H9 (cell line): ENCODE data around the gene TMEM131. TPM values are rescaled to one million over a fixed set of nuclear protein-coding genes. Genes with fewer than 3 reads are reported as not detected.
A peak's percentile ranks its signal among the peaks of the same experiment; 100 is the strongest.

Source experiments
- DNase-seq: peaks from one replicate; pipeline ENCODE4 v3.0.0-alpha.2; 2017
- H2AFZ ChIP-seq: one replicate; pipeline ENCODE4 v1.6.1; 2013; ENCODE audit warnings: mild to moderate bottlenecking, low read length, control low read depth, moderate library complexity
- H2AK5ac ChIP-seq: 2 replicates; pipeline ENCODE4 v1.6.1; 2013; ENCODE audit warnings: low read length, control low read depth, mixed read lengths; ENCODE audit not compliant: insufficient read length
- H2BK120ac ChIP-seq: one replicate; pipeline ENCODE4 v1.6.1; 2013; ENCODE audit warnings: low read depth, mild to moderate bottlenecking, low read length, control low read depth, inconsistent platforms; ENCODE audit not compliant: poor library complexity, severe bottlenecking
- H2BK12ac ChIP-seq: 2 replicates; pipeline ENCODE4 v1.6.1; 2013; ENCODE audit warnings: low read length, control low read depth, mixed read lengths, low read depth; ENCODE audit not compliant: insufficient read length
- H2BK15ac ChIP-seq: 2 replicates; pipeline ENCODE4 v1.6.1; 2013; ENCODE audit warnings: low read depth, low read length, control low read depth
- H2BK20ac ChIP-seq: one replicate; pipeline ENCODE4 v1.6.1; 2013; ENCODE audit warnings: low read depth, mild to moderate bottlenecking, low read length, control low read depth, inconsistent platforms; ENCODE audit not compliant: poor library complexity, severe bottlenecking
- H2BK5ac ChIP-seq: 2 replicates; pipeline ENCODE4 v1.6.1; 2013; ENCODE audit warnings: low read length, control low read depth, mixed read lengths; ENCODE audit not compliant: insufficient read length
- H3K14ac ChIP-seq: 2 replicates; pipeline ENCODE4 v1.6.1; 2013; ENCODE audit warnings: low read length, control low read depth; ENCODE audit not compliant: insufficient read depth
- H3K18ac ChIP-seq: 2 replicates; pipeline ENCODE4 v1.6.1; 2013; ENCODE audit warnings: low read depth, mild to moderate bottlenecking, mixed read lengths, low read length, control low read depth; ENCODE audit not compliant: insufficient read length
- H3K23ac ChIP-seq: 2 replicates; pipeline ENCODE4 v1.6.1; 2013; ENCODE audit warnings: low read length, control low read depth, mixed read lengths, low read depth; ENCODE audit not compliant: insufficient read length
- H3K23me2 ChIP-seq: 2 replicates; pipeline ENCODE4 v1.6.1; 2013; ENCODE audit warnings: low read depth, mild to moderate bottlenecking, mixed read lengths, low read length, control low read depth; ENCODE audit not compliant: insufficient read length, poor library complexity, severe bottlenecking
- H3K27ac ChIP-seq: 2 replicates; pipeline ENCODE4 v1.5.1; 2013; ENCODE audit warnings: low read length, control low read depth, mixed read lengths, low read depth; ENCODE audit not compliant: insufficient read length
- H3K27me3 ChIP-seq: 2 replicates; pipeline ENCODE4 v1.6.1; 2013; ENCODE audit warnings: low read length, control low read depth, inconsistent platforms; ENCODE audit not compliant: insufficient read depth
- H3K4ac ChIP-seq: 2 replicates; pipeline ENCODE4 v1.6.1; 2013; ENCODE audit warnings: low read depth, mild to moderate bottlenecking, control low read depth, inconsistent platforms, low read length, moderate library complexity
- H3K4me1 ChIP-seq: 2 replicates; pipeline ENCODE4 v1.6.1; 2013; ENCODE audit warnings: low read length, control low read depth, inconsistent platforms; ENCODE audit not compliant: insufficient read depth
- H3K4me2 ChIP-seq: 2 replicates; pipeline ENCODE4 v1.6.1; 2013; ENCODE audit warnings: low read length, control low read depth, mixed read lengths; ENCODE audit not compliant: insufficient read length, insufficient read depth
- H3K56ac ChIP-seq: 2 replicates; pipeline ENCODE4 v1.6.1; 2013; ENCODE audit warnings: low read depth, mild to moderate bottlenecking, mixed read lengths, low read length, control low read depth; ENCODE audit not compliant: insufficient read length
- H3K79me1 ChIP-seq: 2 replicates; pipeline ENCODE4 v1.6.1; 2013; ENCODE audit warnings: low read depth, mild to moderate bottlenecking, moderate library complexity, low read length, control low read depth, inconsistent platforms; ENCODE audit not compliant: insufficient read depth, poor library complexity, severe bottlenecking
- H3K79me2 ChIP-seq: 2 replicates; pipeline ENCODE4 v1.6.1; 2013; ENCODE audit warnings: low read length, control low read depth, inconsistent platforms; ENCODE audit not compliant: insufficient read depth
- H3K9ac ChIP-seq: 2 replicates; pipeline ENCODE4 v1.6.1; 2013; ENCODE audit warnings: low read length, control low read depth, mixed read lengths; ENCODE audit not compliant: insufficient read length; ENCODE audit errors: extremely low read depth
- H3K9me3 ChIP-seq: one replicate; pipeline ENCODE4 v1.6.1; 2013; ENCODE audit warnings: low read depth, low read length, inconsistent platforms; ENCODE audit not compliant: control insufficient read depth
- H3T11ph ChIP-seq: one replicate; pipeline ENCODE4 v1.6.1; 2013; ENCODE audit warnings: mild to moderate bottlenecking, low read length, control low read depth, inconsistent platforms
- H4K20me1 ChIP-seq: one replicate; pipeline ENCODE4 v1.6.1; 2013; ENCODE audit not compliant: control insufficient read depth, insufficient read length, insufficient read depth
- H4K5ac ChIP-seq: 2 replicates; pipeline ENCODE4 v1.6.1; 2013; ENCODE audit warnings: low read depth, mild to moderate bottlenecking, mixed read lengths, low read length, control low read depth; ENCODE audit not compliant: insufficient read length
- H4K8ac ChIP-seq: replicated peaks from 2 replicates; pipeline ENCODE4 v1.6.1; 2013; ENCODE audit warnings: low read length, control low read depth, mixed read lengths, low read depth; ENCODE audit not compliant: insufficient read length
- H4K91ac ChIP-seq: 2 replicates; pipeline ENCODE4 v1.6.1; 2013; ENCODE audit warnings: low read depth, mild to moderate bottlenecking, moderate library complexity, mixed read lengths, low read length, control low read depth; ENCODE audit not compliant: insufficient read length
- H3K27ac Mint-ChIP-seq, 3 experiments: 2 replicates in 2 of 3; 3 replicates in 1 of 3; pipeline ENCODE4 v1.8.0; 2020 to 2021; ENCODE audit warnings: mixed read lengths in 3 of 3, mild to moderate bottlenecking in 1 of 3, moderate library complexity in 1 of 3
- H3K27me3 Mint-ChIP-seq: 2 replicates; pipeline ENCODE4 v1.8.0; 2021; ENCODE audit warnings: low read depth, mild to moderate bottlenecking, moderate library complexity, mixed read lengths
- H3K36me3 Mint-ChIP-seq, 3 experiments: 2 replicates in 2 of 3; 3 replicates in 1 of 3; pipeline ENCODE4 v1.8.0; 2020 to 2021; ENCODE audit warnings: low read depth in 3 of 3, mixed read lengths in 3 of 3; ENCODE audit not compliant: insufficient read depth in 1 of 3
- H3K4me1 Mint-ChIP-seq, 2 experiments: 2 replicates each; pipeline ENCODE4 v1.8.0; 2020; ENCODE audit warnings: mixed read lengths in 2 of 2
- H3K4me3 Mint-ChIP-seq, 2 experiments: 2 replicates in 1 of 2; 3 replicates in 1 of 2; pipeline ENCODE4 v1.8.0; 2020 to 2021; ENCODE audit warnings: mild to moderate bottlenecking in 2 of 2, mixed read lengths in 2 of 2, moderate library complexity in 1 of 2
- H3K9me3 Mint-ChIP-seq, 2 experiments: 2 replicates in 1 of 2; 3 replicates in 1 of 2; pipeline ENCODE4 v1.8.0; 2020; ENCODE audit warnings: mild to moderate bottlenecking in 2 of 2, mixed read lengths in 2 of 2, moderate library complexity in 1 of 2
- CTCF ChIP-seq: fragments of 200-600 bp; sonication (generic); conservative IDR thresholded peaks from 3 replicates; pipeline ENCODE4 v1.8.0; 2021; ENCODE audit warnings: antibody characterized with exemption, mild to moderate bottlenecking
- WGBS: extraction: QIAGEN DNeasy Blood & Tissue Kit; methylation state at CpG from one replicate; pipeline ENCODE4 v1.1.7; 2013; ENCODE audit warnings: missing lambda C conversion rate, low lambda C conversion rate, mixed read lengths; ENCODE audit not compliant: insufficient read length; ENCODE audit errors: extremely low coverage; 5-methylcytosine and 5-hydroxymethylcytosine counted together
- total RNA-seq: library from RNA; stranded (reverse); gene quantifications from 2 replicates; pipeline ENCODE4 v1.2.1, GENCODE V29; 2021

The TMEM131 gene
- total RNA-seq, 1 experiment from 2014 or later: 20.9 TPM

DNA sequence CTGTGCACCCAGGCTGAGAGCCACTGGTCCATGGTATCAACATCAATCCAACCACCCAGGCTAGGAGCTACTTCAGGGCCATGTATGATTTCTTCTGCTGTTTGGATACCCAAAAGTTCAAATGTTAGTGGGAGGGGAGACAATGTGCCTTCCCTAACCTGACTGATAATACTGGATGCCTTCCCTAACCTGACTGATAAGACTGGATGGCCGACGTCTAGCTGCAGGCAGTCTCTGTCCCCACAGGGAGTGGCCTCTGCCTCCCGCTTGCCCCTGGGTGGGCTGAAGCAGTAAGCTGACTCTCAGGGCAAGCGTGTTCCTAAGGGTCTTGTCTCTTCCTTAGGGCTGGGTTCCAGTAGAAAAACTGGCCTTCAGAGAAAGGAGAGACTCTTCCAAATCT, 216.6 kb downstream of the TMEM131 start:
- no peak for TF ChIP-seq CTCF
- Histone ChIP-seq H3K56ac (no peak overlapping the region), H3K27ac (no peak overlapping the region), H4K91ac (no peak overlapping the region), H2AFZ (no peak overlapping the region), H3K23me2 (no peaks in the 10 kb centered on the region), H4K20me1 (no peaks in the 10 kb centered on the region), H2BK5ac (no peak overlapping the region), H4K8ac (no peak overlapping the region), H3K9ac (no peak overlapping the region), H3K9me3 (no peaks in the 10 kb centered on the region), H3K14ac (no peak overlapping the region), H2BK15ac (no peak overlapping the region), H2AK5ac (no peak overlapping the region), H3K4me1 (no peaks in the 10 kb centered on the region), H3K18ac (no peak overlapping the region), H3T11ph (no peak overlapping the region), H3K4me2 (no peak overlapping the region), H3K4ac (no peak overlapping the region), H4K5ac (no peak overlapping the region), H2BK20ac (no peak overlapping the region), H2BK12ac (no peak overlapping the region), H2BK120ac (no peak overlapping the region), H3K79me2 (no peaks in the 10 kb centered on the region), H3K27me3 (no peaks in the 10 kb centered on the region), H3K23ac (no peak overlapping the region), H3K79me1 (no peaks in the 10 kb centered on the region)
- WGBS: no CpG with 5 or more reads among the region's 4 CpGs
- Mint-ChIP-seq H3K4me3 (no peak overlapping the region), H3K9me3 (no peaks in the 10 kb centered on the region), H3K27me3 (no peaks in the 10 kb centered on the region), H3K36me3 (peaks cover 2 to 16% (median 16%) of the 10 kb centered on the region in 3 experiments; a peak in 4 of 7 replicates), H3K4me1 (peaks cover 4% of the 10 kb centered on the region in 2 experiments; a peak in 3 of 4 replicates), H3K27ac (peak overlapping the region in 1 of 3 experiments; percentile 28; a peak in 1 of 7 replicates)
- no peak for DNase-seq
